ENCODE measurements around the gene GABRG3.
"Not testable (repeated sequence)": the region's sequence is repeated elsewhere in the genome, so short reads cannot be mapped to it uniquely, and the experiment has no call there.

The GABRG3 gene

DNA sequence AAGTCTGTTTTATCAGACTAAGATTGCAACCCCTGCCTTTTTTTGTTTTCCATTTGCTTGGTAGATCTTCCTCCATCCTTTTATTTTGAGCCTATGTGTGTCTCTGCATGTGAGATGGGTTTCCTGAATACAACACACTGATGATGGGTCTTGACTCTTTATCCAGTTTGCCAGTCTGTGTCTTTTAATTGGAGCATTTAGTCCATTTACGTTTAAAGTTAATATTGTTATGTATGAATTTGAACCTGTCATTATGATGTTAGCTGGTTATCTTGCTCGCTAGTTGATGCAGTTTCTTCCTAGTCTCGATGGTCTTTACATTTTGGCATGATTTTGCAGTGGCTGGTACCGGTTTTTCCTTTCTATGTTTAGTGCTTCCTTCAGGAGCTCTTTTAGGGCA lies 220.5 kb downstream of the GABRG3 start:
- DNase-seq: not testable (repeated sequence)

DNA sequence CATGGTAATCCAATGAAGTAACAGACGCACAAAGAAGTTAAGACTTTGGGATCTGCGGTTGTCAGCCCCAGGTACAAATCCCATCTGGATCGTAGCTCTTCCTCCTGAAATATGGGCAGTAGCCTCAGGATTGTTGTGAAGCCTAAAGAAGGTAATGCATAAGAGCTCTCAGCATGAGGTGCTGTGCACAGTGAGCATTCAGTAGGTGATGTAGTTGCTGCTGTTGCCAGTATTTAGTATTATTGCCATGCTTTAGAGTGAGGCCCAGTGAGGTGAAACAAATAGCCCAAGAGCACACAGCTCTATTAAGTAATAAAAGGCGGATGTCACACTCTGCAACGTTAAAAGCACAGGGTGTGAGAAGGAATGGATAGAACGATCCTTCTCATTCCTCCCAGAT lies 225.7 kb downstream of the GABRG3 start:
- DNase-seq: no peak

GRCh38 chr15:27201425-27201824 lies 230.4 kb downstream of the GABRG3 start:
- no peak for DNase-seq

DNA sequence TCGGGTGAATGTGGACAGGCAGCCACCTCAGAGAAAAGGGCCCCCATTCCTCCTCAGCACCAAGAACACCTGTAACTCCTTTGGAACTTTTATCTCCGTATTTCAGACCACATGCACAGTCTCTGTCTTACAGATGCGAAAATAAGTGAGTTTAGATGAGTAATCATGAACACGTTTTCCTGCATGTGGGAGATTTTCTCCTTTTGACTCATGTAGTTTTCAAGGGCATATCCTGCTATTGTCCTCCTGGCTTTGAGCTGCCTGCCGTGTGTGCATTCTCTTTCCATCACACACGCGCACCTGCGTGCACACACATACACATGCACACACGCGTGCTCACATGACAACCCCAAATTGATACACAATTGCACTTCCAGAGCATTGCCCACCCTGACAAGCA lies 239.2 kb downstream of the GABRG3 start:
- no peak for DNase-seq

GRCh38 chr15:27214032-27214431 lies 243.1 kb downstream of the GABRG3 start:
- no peak for DNase-seq

- DNase-seq: no peak
Measured at GRCh38 chr15:27214961-27215360, 244.0 kb downstream of the GABRG3 start.

- DNase-seq: no peak
Measured at GRCh38 chr15:27218426-27218825, 247.4 kb downstream of the GABRG3 start.

- DNase-seq: no peak
Measured at GRCh38 chr15:27219636-27220035, 248.7 kb downstream of the GABRG3 start.

GRCh38 chr15:27220199-27220598 lies 249.2 kb downstream of the GABRG3 start:
- no peak for DNase-seq

GRCh38 chr15:27222479-27222878 lies 251.5 kb downstream of the GABRG3 start:
- no peak for DNase-seq

- DNase-seq: no peak
Measured at GRCh38 chr15:27223179-27223578, 252.2 kb downstream of the GABRG3 start.

DNA sequence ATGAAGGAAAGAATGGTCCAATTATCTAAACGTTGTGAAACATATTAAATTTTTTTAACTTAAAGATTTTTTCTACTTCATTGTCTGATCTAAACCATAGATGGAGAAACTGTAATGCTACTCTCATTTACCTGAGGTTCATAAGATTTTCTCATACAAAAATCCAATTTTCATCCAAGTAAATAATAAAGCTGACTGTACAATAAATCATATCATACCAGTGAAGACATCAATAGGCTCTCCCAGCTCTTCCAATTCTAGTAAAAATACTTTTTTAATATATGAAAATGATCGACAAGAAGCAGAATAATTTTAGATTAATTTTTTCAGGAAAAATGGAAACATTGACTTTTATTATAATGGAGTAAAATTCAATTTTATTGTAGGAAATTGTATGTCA lies 260.8 kb downstream of the GABRG3 start:
- DNase-seq: no peak

GRCh38 chr15:27232876-27233275 lies 261.9 kb downstream of the GABRG3 start:
- no peak for DNase-seq

DNA sequence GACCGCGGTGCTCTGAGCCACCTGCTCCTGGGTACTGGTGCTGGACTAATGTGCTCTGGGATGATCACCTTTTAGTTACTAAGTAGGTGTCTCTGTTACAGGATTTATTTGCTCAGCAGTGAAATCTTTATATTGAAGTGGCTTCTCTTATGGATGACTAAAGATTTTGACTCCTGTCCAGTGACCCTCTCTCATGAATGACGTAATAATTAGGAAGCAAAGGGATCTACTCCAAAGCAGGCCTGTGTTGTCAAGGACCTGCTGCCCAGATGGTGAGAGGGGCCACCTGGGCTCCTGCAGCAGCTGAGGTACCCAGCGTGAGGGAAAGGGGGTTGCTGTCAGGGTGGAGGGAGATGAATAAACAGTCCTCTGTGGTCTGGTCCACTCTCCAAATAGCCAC lies 263.6 kb downstream of the GABRG3 start:
- no peak for DNase-seq

DNA sequence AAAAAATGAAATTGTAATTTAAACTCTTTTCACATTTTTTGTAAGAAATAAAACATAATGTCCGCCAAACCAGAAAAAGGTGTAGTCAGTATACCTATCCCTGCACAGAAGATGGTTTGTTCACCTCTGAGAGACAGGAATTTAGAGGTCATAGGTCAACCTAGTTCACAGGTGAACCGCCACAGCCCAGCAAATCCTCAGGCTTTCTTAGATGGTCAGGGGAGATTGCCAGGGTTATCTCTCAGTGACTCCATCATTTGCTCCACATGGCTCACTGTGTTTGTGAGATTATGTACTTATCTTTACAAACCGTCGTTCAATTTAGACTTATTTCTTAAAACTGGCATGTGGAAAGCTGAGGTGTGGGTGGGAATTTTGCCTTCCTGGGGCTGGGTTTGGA lies 264.2 kb downstream of the GABRG3 start:
- no peak for DNase-seq

DNA sequence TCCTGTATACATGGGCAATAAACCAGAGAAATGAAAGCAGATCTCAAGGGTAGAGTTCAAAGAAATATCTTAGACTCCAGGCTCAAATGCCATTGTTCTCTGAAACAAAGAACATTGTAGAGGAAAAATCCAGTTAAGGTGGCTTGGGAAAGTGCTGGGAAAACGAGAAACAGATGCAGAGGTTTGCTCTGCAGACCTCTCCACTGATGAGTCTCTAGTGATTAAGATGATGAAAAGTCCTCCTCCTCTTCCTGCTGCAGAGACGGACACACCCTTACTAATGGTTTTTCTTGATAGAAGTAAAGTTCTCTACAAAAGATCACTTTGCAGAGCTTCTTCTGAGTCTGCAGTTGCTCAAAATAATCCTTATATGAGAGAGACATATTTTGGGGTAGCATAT lies 264.7 kb downstream of the GABRG3 start:
- DNase-seq: no peak

DNA sequence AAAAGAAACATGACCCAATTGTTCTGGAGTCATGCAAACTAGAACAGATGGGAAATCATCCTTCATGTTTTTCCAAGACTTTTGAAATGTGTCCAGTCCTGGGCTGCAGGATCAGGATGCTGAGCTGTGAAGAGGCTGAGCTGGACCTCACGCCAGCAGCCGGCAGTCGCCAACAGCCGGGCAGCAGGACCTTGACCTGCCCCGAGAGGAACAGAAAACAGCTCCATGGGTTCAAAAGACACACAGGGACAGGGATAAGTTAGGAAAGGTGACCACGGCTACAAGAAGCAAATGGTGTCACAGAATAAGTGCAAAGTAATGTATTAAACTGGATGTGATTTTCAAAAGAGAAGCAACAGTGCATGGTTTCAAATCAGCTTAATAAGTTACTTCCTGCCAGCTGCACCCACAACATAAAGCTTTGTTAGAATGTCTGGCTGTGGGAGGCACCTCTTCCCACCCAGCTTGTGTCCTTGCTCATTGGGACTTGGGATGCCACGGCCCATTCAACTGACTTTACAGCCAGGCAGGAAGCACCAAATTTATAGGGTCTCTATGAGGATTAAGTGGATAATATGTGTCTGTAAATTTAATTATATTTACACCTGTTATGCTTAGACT lies 266.4 kb downstream of the GABRG3 start:
- DNase-seq: no peak

DNA sequence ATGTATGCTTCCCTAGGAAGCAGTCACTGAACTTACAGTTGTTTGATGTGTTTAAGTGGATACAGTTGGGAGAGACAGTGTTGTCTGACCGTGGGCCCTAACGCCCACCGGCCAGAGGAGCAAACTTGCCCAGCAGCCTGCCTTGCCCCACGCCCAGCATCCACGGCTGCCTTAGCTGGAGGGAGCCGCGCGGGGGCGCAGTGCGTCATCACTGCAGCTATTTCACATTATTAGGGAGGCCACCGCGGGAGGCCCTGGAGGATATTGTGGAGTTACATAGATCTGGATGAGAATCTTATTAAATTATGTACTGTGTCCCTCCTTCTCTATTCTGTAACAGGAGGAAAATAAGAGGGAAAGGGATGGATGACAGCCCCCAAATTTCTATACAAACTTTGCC lies 267.2 kb downstream of the GABRG3 start:
- DNase-seq: no peak

DNA sequence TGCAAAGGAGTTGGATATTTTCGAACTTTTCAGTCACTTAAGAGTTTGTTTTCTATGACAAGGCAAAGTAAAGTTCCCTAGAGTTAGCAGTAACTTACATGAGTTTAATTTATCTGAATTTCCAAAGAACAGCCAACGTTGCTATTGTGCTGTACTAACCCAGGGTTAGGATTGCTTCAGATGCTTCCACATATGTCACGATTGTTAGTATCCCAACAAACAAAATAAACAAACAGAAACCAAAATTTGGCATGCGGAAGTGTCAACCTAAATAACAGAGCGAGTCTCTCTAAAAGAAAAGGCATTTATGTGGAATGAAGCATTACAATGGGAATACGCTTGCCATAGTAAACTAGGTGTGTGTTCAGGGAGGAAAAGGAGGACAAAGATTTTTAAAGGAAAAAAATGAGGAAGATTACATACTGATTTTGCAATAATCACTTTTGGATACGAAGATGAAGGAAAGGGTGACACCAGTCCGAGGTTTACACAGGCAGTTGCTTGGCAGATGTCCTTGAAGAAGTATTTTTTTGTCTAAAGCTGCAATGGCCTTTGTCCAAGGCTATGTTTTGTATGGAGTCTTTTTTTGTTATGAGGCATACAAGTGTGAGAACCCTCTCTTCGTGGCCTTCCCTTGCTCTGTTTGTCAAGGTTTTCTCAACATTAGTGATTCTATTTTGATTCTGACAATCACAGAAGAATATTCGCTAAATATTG lies 267.9 kb downstream of the GABRG3 start:
- DNase-seq: no peak

DNA sequence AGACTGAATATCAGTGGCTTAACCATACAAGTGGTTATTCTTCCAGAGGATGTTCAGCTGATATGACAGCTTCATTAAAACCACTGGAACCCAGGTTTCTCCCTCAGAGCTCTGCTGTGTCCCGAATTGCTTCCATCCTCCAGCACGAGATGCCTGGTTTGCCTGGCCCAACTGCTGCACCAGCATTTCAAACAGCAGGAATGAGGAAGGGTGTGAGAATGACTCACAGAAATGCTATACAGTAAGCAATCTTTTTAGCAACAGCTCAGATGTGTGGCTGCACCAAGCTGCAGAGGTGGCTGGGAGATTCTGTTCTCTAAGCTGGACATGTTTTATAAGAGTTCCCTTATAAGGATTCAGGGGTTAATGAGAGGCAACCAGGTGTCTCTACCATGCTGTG lies 271.0 kb downstream of the GABRG3 start:
- DNase-seq: no peak

DNA sequence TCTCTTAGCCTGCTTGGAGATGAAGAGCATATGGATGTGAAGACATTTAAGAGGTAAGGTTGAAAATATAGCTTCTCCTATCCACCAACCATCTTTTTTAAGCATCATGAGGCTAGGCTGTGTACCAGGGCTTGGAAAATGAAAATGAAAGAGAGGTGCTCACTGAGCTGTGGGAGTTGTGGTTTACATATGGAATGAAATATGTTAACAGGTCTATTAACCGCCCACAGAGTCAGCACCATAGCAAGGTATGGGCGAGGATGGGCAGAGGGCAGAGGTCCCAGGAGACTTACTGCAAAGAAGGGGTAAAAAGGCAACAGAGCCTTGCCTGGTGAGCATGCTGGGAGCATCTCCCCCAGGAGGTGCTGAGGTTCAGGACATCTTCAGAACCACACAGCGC lies 273.1 kb downstream of the GABRG3 start:
- no peak for DNase-seq

- DNase-seq: no peak
Measured at GRCh38 chr15:27248251-27248650, 277.3 kb downstream of the GABRG3 start.

DNA sequence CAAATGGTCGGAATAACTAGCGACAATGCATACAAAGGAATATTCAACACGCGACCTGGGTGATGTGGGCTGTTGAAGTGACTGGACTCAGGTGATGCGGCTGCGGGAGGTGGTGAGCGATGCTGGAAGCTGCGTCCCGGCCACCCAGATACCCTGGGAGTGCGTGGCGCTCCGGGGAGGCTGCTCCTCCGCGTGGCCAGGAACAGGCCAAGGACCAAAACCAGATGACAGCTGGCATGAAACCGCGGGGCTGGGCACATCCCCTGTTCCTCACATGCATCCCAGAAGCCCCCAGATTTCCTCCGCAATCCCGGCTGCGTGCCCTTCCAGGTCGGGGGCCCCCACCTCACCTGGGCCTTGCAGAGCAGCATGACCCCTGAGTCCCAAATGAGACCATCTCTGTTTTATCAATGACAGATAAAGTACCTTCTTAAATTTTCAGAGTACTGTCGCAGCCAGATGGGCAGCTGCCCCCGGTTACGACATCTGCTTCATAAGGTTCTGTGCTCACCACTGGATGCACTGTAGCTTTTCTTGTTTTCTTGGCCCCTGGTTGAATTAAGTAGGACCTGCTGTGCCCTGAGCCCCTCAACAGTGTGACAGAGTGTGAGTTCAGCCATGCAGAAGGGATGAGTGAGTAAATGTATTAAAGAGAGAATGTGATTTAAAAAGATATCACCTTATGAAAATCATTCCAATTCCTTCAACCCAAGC lies 278.2 kb downstream of the GABRG3 start:
- no peak for DNase-seq

DNA sequence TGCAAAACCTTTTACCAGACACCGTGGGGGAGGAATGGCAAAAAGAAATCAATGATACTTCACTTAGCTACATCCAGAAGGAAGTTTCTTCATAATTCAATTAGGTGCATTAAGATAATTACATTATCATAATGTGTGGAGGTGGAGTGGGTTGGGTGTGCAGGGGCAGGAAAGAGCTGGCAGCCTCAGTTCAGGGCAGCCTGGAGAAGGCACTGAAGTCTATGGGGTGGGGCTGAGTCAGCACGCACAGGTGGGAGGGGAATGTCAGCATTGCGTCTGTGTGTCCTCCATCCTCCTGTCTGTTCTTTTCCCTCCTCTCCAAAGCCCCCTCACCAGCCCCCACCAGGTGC lies 278.8 kb downstream of the GABRG3 start:
- no peak for DNase-seq

DNA sequence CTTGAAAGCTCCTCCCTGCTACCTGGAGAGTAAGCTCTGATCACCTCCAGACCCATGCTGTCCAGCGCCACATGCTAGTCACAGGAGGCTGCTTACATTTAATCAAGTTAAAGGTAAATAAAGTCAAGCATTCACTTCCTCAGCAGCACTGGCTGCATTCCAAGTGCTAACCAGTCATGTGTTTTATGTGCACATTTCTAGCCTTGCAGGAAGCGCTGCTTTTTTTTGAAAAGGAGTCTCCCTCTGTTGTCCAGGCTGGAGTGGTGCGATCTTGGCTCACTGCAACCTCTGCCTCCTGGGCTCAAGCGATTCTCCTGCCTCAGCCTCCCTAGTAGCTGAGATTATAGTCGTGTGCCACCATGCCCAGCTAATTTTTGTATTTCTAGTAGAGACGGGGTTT lies 279.2 kb downstream of the GABRG3 start:
- DNase-seq: no peak

Measured in stimulated activated CD4-positive, alpha-beta T cell treated with anti-CD3 and anti-CD28 coated beads, Interleukin-1b, Interleukin-23, amount 100 ng/mL, for 48 hours (primary cell).